ENCODE results near the gene AGAP3. TPM values are rescaled to one million over a fixed set of nuclear protein-coding genes. Genes with fewer than 3 reads are reported as not detected.

AGAP3 gene
- total RNA-seq, 4 donors from 2014 or later, result 49.0 to 75.2 (median 66.2) TPM

GRCh38 chr7:151080522-151081169 lies 5.6 kb upstream of the AGAP3 start, which contains the start of gene FASTK:
TSS of gene FASTK (minus strand) at chr7:151080809. CDS start at chr7:151080766, 43 bp downstream.
- intact Hi-C loops (cut with DNase I), result no loop called here
- DNase-seq, result peak; percentile 90 to 92
- peak within 1 kb of the TSS; percentile 53 to 95 (median 81) for H3K4me3 ChIP-seq (replicated peaks in 1 of 3)
- H3K27ac ChIP-seq, result peak within 1 kb of the TSS; percentile 87 to 94 (median 94)
- no peaks in the 10 kb centered on the region for H3K27me3 ChIP-seq
- no peaks in the 10 kb centered on the region for H3K9me3 ChIP-seq
- H3K4me1 ChIP-seq, result peaks cover 29 to 44% of the 10 kb centered on the region in 2 donors
- 1 to 2% methylated on average over 22 to 28 of the region's 66 CpGs for WGBS, 2 donors
- peaks cover 0 to 4% of the 10 kb centered on the region in 2 donors for H3K36me3 ChIP-seq
- TF ChIP-seq POLR2A (IDR thresholded peaks at IDR 0.05) (peak in 1 of 2 donors; percentile 81), CTCF (IDR thresholded peaks at IDR 0.05) (no peak)

GRCh38 chr7:151081170-151082101 lies 4.8 kb upstream of the AGAP3 start:
- 46 to 62% methylated on average over 25 to 35 of the region's 64 CpGs for WGBS, 2 donors
- TF ChIP-seq POLR2A (IDR thresholded peaks at IDR 0.05) (no peak), CTCF (IDR thresholded peaks at IDR 0.05) (no peak)
- intact Hi-C loops (cut with DNase I), result no loop called here
- peak in 1 of 2 donors; percentile 10 for DNase-seq
- peaks cover 31 to 46% of the 10 kb centered on the region in 2 donors for H3K4me1 ChIP-seq
- H3K27me3 ChIP-seq, result no peaks in the 10 kb centered on the region
- H3K9me3 ChIP-seq, result no peaks in the 10 kb centered on the region
- H3K4me3 ChIP-seq (replicated peaks in 1 of 3), result peak overlapping the region in 1 of 3 donors; percentile 95
- H3K27ac ChIP-seq, result peak overlapping the region; percentile 87 to 94 (median 94)
- H3K36me3 ChIP-seq, result no peaks in the 10 kb centered on the region

GRCh38 chr7:151082141-151083070 lies 3.9 kb upstream of the AGAP3 start:
- Histone ChIP-seq H3K4me3 (replicated peaks in 1 of 3) (peak overlapping the region; percentile 73 to 86 (median 77)), H3K9me3 (no peaks in the 10 kb centered on the region), H3K27ac (peak overlapping the region; percentile 68 to 94 (median 94)), H3K4me1 (peaks cover 31 to 46% of the 10 kb centered on the region in 2 donors), H3K27me3 (no peaks in the 10 kb centered on the region), H3K36me3 (no peaks in the 10 kb centered on the region)
- no peak for DNase-seq
- intact Hi-C loops (cut with DNase I), result no loop called here
- no peak for TF ChIP-seq CTCF (IDR thresholded peaks at IDR 0.05)
- TF ChIP-seq POLR2A (IDR thresholded peaks at IDR 0.05), result no peak
- WGBS, 2 donors, result 56 to 57% methylated on average over 30 to 36 of the region's 42 CpGs

GRCh38 chr7:151083071-151083823 lies 3.0 kb upstream of the AGAP3 start, which contains the start of gene TMUB1:
TSS of gene TMUB1 (minus strand) at chr7:151083493. CDS start at chr7:151082563, 930 bp downstream.
- H3K27ac ChIP-seq, result peak within 1 kb of the TSS; percentile 68 to 94 (median 75)
- peaks cover 37 to 54% of the 10 kb centered on the region in 2 donors for H3K4me1 ChIP-seq
- intact Hi-C loops (cut with DNase I), result no loop called here
- WGBS, 2 donors, result 0% methylated on average over 6 to 10 of the region's 69 CpGs
- no peaks in the 10 kb centered on the region for H3K27me3 ChIP-seq
- no peaks in the 10 kb centered on the region for H3K9me3 ChIP-seq
- peak in 1 of 2 donors; percentile 66 for TF ChIP-seq POLR2A (IDR thresholded peaks at IDR 0.05)
- TF ChIP-seq CTCF (IDR thresholded peaks at IDR 0.05), result no peak
- peak within 1 kb of the TSS; percentile 73 to 86 (median 77) for H3K4me3 ChIP-seq (replicated peaks in 1 of 3)
- DNase-seq, result peak; percentile 77 to 79
- no peaks in the 10 kb centered on the region for H3K36me3 ChIP-seq
